ENCODE results near the gene INTS3.

Gene INTS3

DNA sequence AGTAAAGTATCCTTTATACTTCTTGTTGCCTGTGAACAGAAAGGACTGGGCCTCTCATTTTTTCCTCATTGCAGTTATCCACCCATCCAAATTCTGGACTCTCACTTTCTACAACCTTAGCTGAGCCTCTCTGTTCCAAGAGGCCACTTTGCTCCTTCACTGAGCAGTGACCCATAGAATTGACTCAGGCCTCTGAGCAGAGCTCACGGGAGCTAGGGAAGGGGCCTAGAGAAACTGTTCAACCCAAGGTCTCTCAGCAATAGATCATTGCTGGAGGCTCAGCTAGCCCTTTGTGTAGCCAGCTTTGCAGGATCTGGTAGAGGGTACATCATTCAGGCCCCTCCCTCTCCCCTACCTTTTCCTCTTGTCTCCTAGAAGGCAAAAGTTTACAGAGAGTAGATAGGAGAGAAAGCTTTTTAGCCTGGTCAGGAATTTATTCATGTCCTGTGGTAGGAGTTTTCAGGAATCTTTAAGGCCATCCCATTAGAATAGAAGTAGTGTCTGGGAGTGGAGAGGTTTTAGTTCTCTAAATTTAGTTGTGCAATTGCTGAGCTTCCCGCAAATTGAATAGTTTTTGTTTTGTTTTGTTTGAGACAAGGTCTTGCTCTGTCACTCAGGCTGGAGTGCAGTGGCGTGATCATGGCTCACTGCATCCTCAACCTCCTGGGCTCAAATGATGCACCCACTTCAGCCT is 6.7 kb downstream of the INTS3 start:
- TF ChIP-seq, protein P1, sequence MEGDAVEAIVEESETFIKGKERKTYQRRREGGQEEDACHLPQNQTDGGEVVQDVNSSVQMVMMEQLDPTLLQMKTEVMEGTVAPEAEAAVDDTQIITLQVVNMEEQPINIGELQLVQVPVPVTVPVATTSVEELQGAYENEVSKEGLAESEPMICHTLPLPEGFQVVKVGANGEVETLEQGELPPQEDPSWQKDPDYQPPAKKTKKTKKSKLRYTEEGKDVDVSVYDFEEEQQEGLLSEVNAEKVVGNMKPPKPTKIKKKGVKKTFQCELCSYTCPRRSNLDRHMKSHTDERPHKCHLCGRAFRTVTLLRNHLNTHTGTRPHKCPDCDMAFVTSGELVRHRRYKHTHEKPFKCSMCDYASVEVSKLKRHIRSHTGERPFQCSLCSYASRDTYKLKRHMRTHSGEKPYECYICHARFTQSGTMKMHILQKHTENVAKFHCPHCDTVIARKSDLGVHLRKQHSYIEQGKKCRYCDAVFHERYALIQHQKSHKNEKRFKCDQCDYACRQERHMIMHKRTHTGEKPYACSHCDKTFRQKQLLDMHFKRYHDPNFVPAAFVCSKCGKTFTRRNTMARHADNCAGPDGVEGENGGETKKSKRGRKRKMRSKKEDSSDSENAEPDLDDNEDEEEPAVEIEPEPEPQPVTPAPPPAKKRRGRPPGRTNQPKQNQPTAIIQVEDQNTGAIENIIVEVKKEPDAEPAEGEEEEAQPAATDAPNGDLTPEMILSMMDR (IDR thresholded peaks at IDR 0.05; ENCODE audit: low read depth, low read length), result no peak
- no peak for DNase-seq (ENCODE audit: low read depth in 2 of 2)
- H3K4me3 ChIP-seq (replicated peaks in 1 of 2; ENCODE audit: low read depth in 2 of 2, low read length in 2 of 2), result no peak overlapping the region

DNA sequence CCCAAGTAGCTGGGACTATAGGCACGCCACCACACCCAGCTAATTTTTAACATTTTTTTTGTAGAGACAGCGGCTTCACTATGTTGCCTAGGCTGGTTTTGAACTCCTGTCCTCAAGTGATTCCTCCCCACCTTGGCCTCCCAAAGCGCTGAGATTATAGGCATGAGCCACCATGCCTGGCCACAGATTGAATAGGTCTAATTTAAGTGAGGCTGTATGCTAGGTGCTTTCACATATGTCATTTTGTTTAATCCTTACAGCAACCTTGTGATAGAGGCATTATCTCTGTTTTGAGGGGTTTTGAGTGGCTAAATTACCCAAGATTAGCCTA is 7.2 kb downstream of the INTS3 start:
- TF ChIP-seq, protein P1 (IDR thresholded peaks at IDR 0.05; ENCODE audit: low read depth, low read length), result no peak
- H3K4me3 ChIP-seq (replicated peaks in 1 of 2; ENCODE audit: low read depth in 2 of 2, low read length in 2 of 2), result no peak overlapping the region
- DNase-seq (ENCODE audit: low read depth in 2 of 2), result no peak

DNA sequence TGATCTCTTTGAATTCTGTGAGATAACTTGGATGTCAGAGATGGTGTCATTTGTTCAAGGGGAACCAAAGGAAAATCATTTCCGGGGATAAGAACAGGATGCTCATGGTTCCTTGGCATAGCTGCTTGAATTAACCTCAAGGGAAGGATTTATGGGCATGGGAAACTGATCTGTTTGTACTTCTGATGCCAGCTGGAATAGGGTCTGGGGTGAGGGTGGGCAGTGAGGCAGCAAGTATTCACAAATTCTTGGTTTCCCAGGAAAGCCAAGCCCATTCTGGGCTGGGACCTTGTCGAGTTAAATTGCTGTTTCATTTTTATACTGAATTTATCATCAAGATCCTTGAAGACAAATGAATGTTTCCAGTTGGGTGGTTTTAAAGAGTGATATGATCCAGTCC is 14.1 kb downstream of the INTS3 start:
- TF ChIP-seq, protein P1 (IDR thresholded peaks at IDR 0.05; ENCODE audit: low read depth, low read length), result no peak
- H3K4me3 ChIP-seq (replicated peaks in 1 of 2; ENCODE audit: low read depth in 2 of 2, low read length in 2 of 2), result no peak overlapping the region
- DNase-seq (ENCODE audit: low read depth in 2 of 2), result no peak

DNA sequence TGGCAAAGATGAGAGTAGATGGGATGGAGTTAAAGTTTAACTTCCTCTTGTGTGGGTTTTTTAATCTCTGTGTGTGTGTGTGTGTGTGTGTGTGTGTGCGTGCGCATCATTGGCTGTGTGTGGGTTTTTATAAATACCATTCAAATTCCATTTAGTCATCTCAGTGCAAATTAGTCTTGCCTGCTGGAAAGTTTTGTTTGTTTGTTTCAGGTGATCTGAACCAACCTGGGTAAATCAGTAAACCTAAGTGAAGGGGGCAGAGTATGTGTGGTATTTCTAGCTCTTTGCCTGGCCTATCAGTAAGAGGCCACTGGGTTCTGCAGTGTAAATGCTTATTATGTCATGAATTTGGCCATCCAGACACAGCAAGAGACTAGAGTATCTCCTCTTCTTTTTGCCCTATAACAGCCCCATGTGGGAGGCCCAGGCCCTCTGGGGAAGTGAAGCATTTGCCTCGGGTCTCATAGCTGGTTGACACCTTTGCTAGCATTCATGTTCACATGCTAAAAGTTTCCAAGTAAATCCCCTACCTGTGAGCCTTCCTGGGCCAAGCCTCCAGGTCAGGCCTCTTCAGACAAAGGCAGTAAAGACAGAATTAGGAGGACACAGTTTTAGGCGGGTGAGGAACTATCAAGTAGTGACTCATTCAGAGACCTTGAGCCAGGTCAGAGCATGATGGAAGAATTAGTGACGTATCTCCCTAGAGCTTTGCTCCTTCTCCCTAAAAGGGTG is 14.7 kb downstream of the INTS3 start:
- TF ChIP-seq, protein P1 (IDR thresholded peaks at IDR 0.05; ENCODE audit: low read depth, low read length), result no peak
- no peak overlapping the region for H3K4me3 ChIP-seq (replicated peaks in 1 of 2; ENCODE audit: low read depth in 2 of 2, low read length in 2 of 2)
- DNase-seq (ENCODE audit: low read depth in 2 of 2), result peak; percentile 71 to 76

DNA sequence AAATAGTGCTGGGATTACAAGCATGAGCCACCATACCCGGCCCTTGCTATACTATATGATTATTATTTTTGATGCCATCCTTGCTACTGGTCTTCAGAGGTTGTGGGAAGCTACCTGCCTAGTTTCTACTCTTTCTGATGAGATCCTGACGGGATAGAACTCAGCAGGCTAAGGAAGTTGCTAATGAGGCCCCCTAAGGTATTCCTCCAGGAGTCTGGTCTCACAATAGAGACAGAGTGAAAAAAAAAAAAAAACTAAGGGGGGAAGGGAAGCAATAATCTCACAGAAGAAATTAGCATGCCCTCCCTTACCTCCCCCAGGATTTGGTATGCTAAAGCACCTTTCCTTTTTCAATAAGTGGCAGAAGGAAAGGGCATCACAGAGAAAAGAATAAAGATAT is 17.6 kb downstream of the INTS3 start:
- no peak overlapping the region for H3K4me3 ChIP-seq (replicated peaks in 1 of 2; ENCODE audit: low read depth in 2 of 2, low read length in 2 of 2)
- DNase-seq (ENCODE audit: low read depth in 2 of 2), result no peak
- TF ChIP-seq, protein P1 (IDR thresholded peaks at IDR 0.05; ENCODE audit: low read depth, low read length), result no peak

DNA sequence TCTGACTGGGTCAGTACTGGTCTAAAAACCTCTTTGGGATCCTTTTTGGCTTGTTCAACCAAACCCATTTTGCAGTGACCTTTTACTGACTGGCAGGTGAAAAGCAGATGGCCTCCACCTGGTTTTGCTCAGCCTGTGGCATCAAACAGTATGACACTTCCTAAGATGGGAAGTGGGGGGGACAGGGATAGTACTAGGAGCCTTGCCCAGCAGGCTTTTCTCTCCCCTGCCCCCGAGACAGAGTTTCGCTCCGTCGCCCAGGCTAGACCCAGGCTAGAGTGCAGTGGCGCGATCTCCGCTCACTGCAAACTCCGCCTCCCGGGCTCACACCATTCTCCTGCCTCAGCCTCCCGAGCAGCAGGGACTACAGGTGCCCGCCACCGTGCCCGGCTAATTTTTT is 18.3 kb downstream of the INTS3 start:
- DNase-seq (ENCODE audit: low read depth in 2 of 2), result no peak
- no peak overlapping the region for H3K4me3 ChIP-seq (replicated peaks in 1 of 2; ENCODE audit: low read depth in 2 of 2, low read length in 2 of 2)
- TF ChIP-seq, protein P1 (IDR thresholded peaks at IDR 0.05; ENCODE audit: low read depth, low read length), result no peak

Measured in cardiac fibroblast (primary cell).